Stimulated activated CD4-positive, alpha-beta T cell treated with anti-CD3 and anti-CD28 coated beads, TNF-alpha, amount 100 ng/mL, for 1 hour (primary cell): ENCODE data around the gene RAB11B.
"Not testable (repeated sequence)": the region's sequence is repeated elsewhere in the genome, so short reads cannot be mapped to it uniquely, and the experiment has no call there.

Experiments
- DNase-seq, 3 donors: peaks; one replicate each; pipeline ENCODE4 v3.0.0-alpha.2; 2020; ENCODE audit warnings: low read depth in 3 of 3, low spot score in 1 of 3

The RAB11B gene

GRCh38 chr19:8389891-8390616 lies at the start of gene RAB11B:
Gene RAB11B, plus strand, starts transcription at chr19:8390360. Its CDS starts 57 bp downstream, at chr19:8390417.
- DNase-seq: peak; percentile 91 to 96 (median 94)

- DNase-seq: not testable (repeated sequence)
Observed at GRCh38 chr19:8341504-8341903, 48.7 kb upstream of the RAB11B start.

- DNase-seq: no peak
Observed at GRCh38 chr19:8342316-8342683, 47.9 kb upstream of the RAB11B start.

GRCh38 chr19:8342684-8343482 lies 47.3 kb upstream of the RAB11B start, which contains the start of gene KANK3:
Gene KANK3, minus strand, starts transcription at chr19:8343262. Its CDS starts 5,434 bp downstream, at chr19:8337828.
- DNase-seq: peak; percentile 78 to 84 (median 79)

- no peak for DNase-seq
Observed at GRCh38 chr19:8343483-8343844, 46.7 kb upstream of the RAB11B start.

- DNase-seq: not testable (repeated sequence)
Observed at GRCh38 chr19:8349629-8350372, 40.4 kb upstream of the RAB11B start.

- no peak for DNase-seq
Observed at GRCh38 chr19:8352134-8352827, 37.9 kb upstream of the RAB11B start.

- not testable (repeated sequence) for DNase-seq
Observed at GRCh38 chr19:8352845-8353244, 37.3 kb upstream of the RAB11B start.

- DNase-seq: no peak
Observed at GRCh38 chr19:8355631-8356402, 34.3 kb upstream of the RAB11B start.

- DNase-seq: no peak
Observed at GRCh38 chr19:8357007-8357521, 33.1 kb upstream of the RAB11B start.

GRCh38 chr19:8358948-8359347 lies 31.2 kb upstream of the RAB11B start:
- no peak for DNase-seq

GRCh38 chr19:8360196-8360595 lies 30.0 kb upstream of the RAB11B start:
- DNase-seq: no peak

- DNase-seq: no peak
Observed at GRCh38 chr19:8361921-8362793, 28.0 kb upstream of the RAB11B start.

GRCh38 chr19:8363803-8364771 lies 26.1 kb upstream of the RAB11B start, which contains the start of gene ANGPTL4:
Gene ANGPTL4, plus strand, starts transcription at chr19:8364155. Its CDS starts 167 bp downstream, at chr19:8364322.
- peak in 2 of 3 donors; percentile 11 to 28 for DNase-seq

GRCh38 chr19:8366121-8366581 lies 24.0 kb upstream of the RAB11B start:
- no peak for DNase-seq

GRCh38 chr19:8366961-8367326 lies 23.2 kb upstream of the RAB11B start:
- no peak for DNase-seq

- DNase-seq: no peak
Observed at GRCh38 chr19:8367327-8368001, 22.7 kb upstream of the RAB11B start.
